Ishikawa (cell line): ENCODE results near the gene EDN2.

Experiments
- EGR1 ChIP-seq: IDR thresholded peaks from 2 replicates; pipeline ENCODE4 v1.6.1; 2012
- REST ChIP-seq: IDR thresholded peaks from 2 replicates; pipeline ENCODE4 v1.6.1; 2012; ENCODE audit warnings: low read depth, mild to moderate bottlenecking
- YY1 ChIP-seq: IDR thresholded peaks from 2 replicates; pipeline ENCODE4 v1.6.1; 2012; ENCODE audit warnings: low read depth

DNA sequence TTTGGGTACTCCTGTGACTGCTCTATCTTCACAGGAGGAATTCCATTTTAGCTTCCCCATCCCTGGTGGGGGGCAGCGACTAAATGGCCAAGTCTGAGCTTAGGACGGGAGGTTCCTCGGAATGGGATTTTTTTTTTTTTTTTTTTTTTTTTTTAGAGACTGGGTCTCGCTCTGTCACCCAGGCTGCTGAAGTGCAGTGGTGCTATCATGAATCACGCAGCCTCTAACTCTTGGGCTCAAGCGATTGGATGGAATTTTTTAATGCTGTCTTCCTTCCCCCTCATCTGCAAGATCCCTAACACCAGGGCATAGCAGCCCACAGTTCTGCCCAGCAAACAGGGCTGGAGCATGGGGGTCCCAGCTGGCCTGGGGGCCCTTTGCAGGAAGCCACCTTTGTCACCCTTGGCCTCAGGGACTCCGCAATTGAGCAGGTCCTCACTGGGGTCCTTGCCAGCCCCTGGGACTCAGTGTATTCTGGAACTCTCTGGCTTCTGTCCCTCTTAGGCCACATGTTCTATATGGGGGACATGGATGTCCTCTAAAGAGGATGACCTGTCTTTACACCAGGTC is 13.1 kb upstream of the EDN2 start:
- no peak for TF ChIP-seq EGR1
- TF ChIP-seq REST, result no peak
- TF ChIP-seq YY1, result no peak
